Astrocyte (in vitro differentiated cells and primary cell): Measurements from ENCODE around the gene TAF3. TPM values are rescaled to one million over a fixed set of nuclear protein-coding genes. Genes with fewer than 3 reads are reported as not detected.
A peak's percentile ranks its signal among the peaks of the same experiment; 100 is the strongest.

Source experiments
- DNase-seq: peaks from one replicate; pipeline ENCODE4 v3.0.0-alpha.2; 2010; ENCODE audit warnings: low read depth
- FAIRE-seq: peaks from 2 replicates; lab custom pipeline; 2011; peaks lifted over from hg19 to GRCh38; lab: Jason Lieb, UNC
- H2AFZ ChIP-seq: 2 replicates; pipeline ENCODE4 v1.6.0; 2012; ENCODE audit warnings: low read depth, low read length, inconsistent platforms
- H3K27ac ChIP-seq: 2 replicates; pipeline ENCODE4 v1.5.1; 2011; ENCODE audit warnings: low read depth, low read length, inconsistent platforms
- H3K27me3 ChIP-seq: 2 replicates; pipeline ENCODE4 v1.6.0; 2011; ENCODE audit warnings: low read length, inconsistent platforms; ENCODE audit not compliant: insufficient read depth
- H3K36me3 ChIP-seq: 2 replicates; pipeline ENCODE4 v1.5.1; 2011; ENCODE audit warnings: low read length, inconsistent platforms; ENCODE audit not compliant: insufficient read depth
- H3K4me1 ChIP-seq: 2 replicates; pipeline ENCODE4 v1.5.1; 2011; ENCODE audit warnings: low read length, inconsistent platforms; ENCODE audit not compliant: insufficient read depth
- H3K4me2 ChIP-seq: 2 replicates; pipeline ENCODE4 v1.6.0; 2012; ENCODE audit warnings: low read length, inconsistent platforms
- H3K4me3 ChIP-seq: 2 replicates; pipeline ENCODE4 v1.5.1; 2011; ENCODE audit warnings: low read depth, mild to moderate bottlenecking, low read length, inconsistent platforms; ENCODE audit not compliant: insufficient read depth
- H3K79me2 ChIP-seq: 2 replicates; pipeline ENCODE4 v1.6.0; 2012; ENCODE audit warnings: mild to moderate bottlenecking, low read length, inconsistent platforms; ENCODE audit not compliant: insufficient read depth
- H3K9ac ChIP-seq: 2 replicates; pipeline ENCODE4 v1.6.0; 2012; ENCODE audit warnings: mild to moderate bottlenecking, low read length, inconsistent platforms
- H3K9me3 ChIP-seq: 2 replicates; pipeline ENCODE4 v1.5.1; 2012; ENCODE audit warnings: low read depth, mild to moderate bottlenecking, low read length, inconsistent platforms; ENCODE audit not compliant: insufficient read depth
- H4K20me1 ChIP-seq: 2 replicates; pipeline ENCODE4 v1.6.0; 2012; ENCODE audit warnings: low read length, inconsistent platforms; ENCODE audit not compliant: insufficient read depth
- H3K27ac Mint-ChIP-seq: one replicate; pipeline ENCODE4 v1.8.0; 2021; ENCODE audit warnings: mild to moderate bottlenecking, mixed read lengths; ENCODE audit not compliant: unreplicated experiment
- H3K27me3 Mint-ChIP-seq: one replicate; pipeline ENCODE4 v1.8.0; 2021; ENCODE audit warnings: low read depth, mixed read lengths; ENCODE audit not compliant: unreplicated experiment
- H3K36me3 Mint-ChIP-seq: one replicate; pipeline ENCODE4 v1.8.0; 2021; ENCODE audit warnings: low read depth, mixed read lengths; ENCODE audit not compliant: unreplicated experiment
- H3K4me1 Mint-ChIP-seq: one replicate; pipeline ENCODE4 v1.8.0; 2021; ENCODE audit warnings: low read depth, mixed read lengths; ENCODE audit not compliant: unreplicated experiment
- H3K4me3 Mint-ChIP-seq: one replicate; pipeline ENCODE4 v1.8.0; 2021; ENCODE audit warnings: mild to moderate bottlenecking, moderate library complexity, mixed read lengths; ENCODE audit not compliant: unreplicated experiment
- H3K9me3 Mint-ChIP-seq: one replicate; pipeline ENCODE4 v1.8.0; 2021; ENCODE audit warnings: mild to moderate bottlenecking, mixed read lengths; ENCODE audit not compliant: unreplicated experiment
- CTCF ChIP-seq: IDR thresholded peaks from 2 replicates; pipeline ENCODE4 v1.5.1; 2011; ENCODE audit warnings: low read depth, mild to moderate bottlenecking, inconsistent platforms, low read length, moderate library complexity; ENCODE audit not compliant: insufficient read depth
- EZH2 ChIP-seq: IDR thresholded peaks from 2 replicates; pipeline ENCODE4 v1.6.1; 2012; ENCODE audit warnings: mild to moderate bottlenecking, low read length, inconsistent platforms; ENCODE audit not compliant: insufficient read depth
- total RNA-seq: library from RNA; stranded (reverse); gene quantifications from 2 replicates; pipeline ENCODE4 v1.2.1, GENCODE V29; 2021

The TAF3 gene
- total RNA-seq, 1 donor from 2014 or later, result 10.2 TPM

GRCh38 chr10:8048281-8049008 lies 230.1 kb downstream of the TAF3 start:
- Histone ChIP-seq H3K9ac (no peak overlapping the region), H3K27ac (no peak overlapping the region), H4K20me1 (peaks cover 22% of the 10 kb centered on the region), H3K27me3 (peaks cover 91% of the 10 kb centered on the region), H2AFZ (no peak overlapping the region), H3K4me1 (peaks cover 12% of the 10 kb centered on the region), H3K36me3 (no peaks in the 10 kb centered on the region), H3K4me3 (no peak overlapping the region), H3K79me2 (no peaks in the 10 kb centered on the region), H3K9me3 (no peaks in the 10 kb centered on the region), H3K4me2 (no peak overlapping the region)
- H3K4me3 Mint-ChIP-seq, result peak overlapping the region; percentile 73
- no peak overlapping the region for H3K27ac Mint-ChIP-seq
- FAIRE-seq (no peak), DNase-seq (no peak)
- TF ChIP-seq CTCF (no peak), EZH2 (no peak)
- no peaks in the 10 kb centered on the region for H3K4me1 Mint-ChIP-seq
- peaks cover 2% of the 10 kb centered on the region for H3K9me3 Mint-ChIP-seq
- H3K27me3 Mint-ChIP-seq, result peaks cover 71% of the 10 kb centered on the region
- H3K36me3 Mint-ChIP-seq, result peaks cover 2% of the 10 kb centered on the region

GRCh38 chr10:8049045-8049864 lies 230.9 kb downstream of the TAF3 start:
- no peak overlapping the region for H3K4me3 ChIP-seq
- H3K4me2 ChIP-seq, result peak overlapping the region; percentile 82
- no peak overlapping the region for H3K27ac ChIP-seq
- Mint-ChIP-seq H3K27ac (no peak overlapping the region), H3K4me1 (peaks cover 2% of the 10 kb centered on the region), H3K27me3 (peaks cover 65% of the 10 kb centered on the region), H3K4me3 (peak overlapping the region; percentile 73), H3K36me3 (peaks cover 2% of the 10 kb centered on the region), H3K9me3 (no peaks in the 10 kb centered on the region)
- H3K79me2 ChIP-seq, result no peaks in the 10 kb centered on the region
- no peaks in the 10 kb centered on the region for H3K36me3 ChIP-seq
- TF ChIP-seq CTCF (no peak), EZH2 (peak; percentile 9)
- peaks cover 18% of the 10 kb centered on the region for H3K4me1 ChIP-seq
- peaks cover 88% of the 10 kb centered on the region for H3K27me3 ChIP-seq
- no peak overlapping the region for H2AFZ ChIP-seq
- H3K9ac ChIP-seq, result no peak overlapping the region
- DNase-seq, result no peak
- no peak for FAIRE-seq
- H3K9me3 ChIP-seq, result no peaks in the 10 kb centered on the region
- peaks cover 22% of the 10 kb centered on the region for H4K20me1 ChIP-seq
